ENCODE measurements around the gene BRMS1. TPM values are rescaled to one million over a fixed set of nuclear protein-coding genes. Genes with fewer than 3 reads are reported as not detected.
A peak's percentile ranks its signal among the peaks of the same experiment; 100 is the strongest.
"Not testable (repeated sequence)": the region's sequence is repeated elsewhere in the genome, so short reads cannot be mapped to it uniquely, and the experiment has no call there.

Gene BRMS1
- total RNA-seq, 2 donors from 2014 or later = 19.2 to 33.3 TPM

DNA sequence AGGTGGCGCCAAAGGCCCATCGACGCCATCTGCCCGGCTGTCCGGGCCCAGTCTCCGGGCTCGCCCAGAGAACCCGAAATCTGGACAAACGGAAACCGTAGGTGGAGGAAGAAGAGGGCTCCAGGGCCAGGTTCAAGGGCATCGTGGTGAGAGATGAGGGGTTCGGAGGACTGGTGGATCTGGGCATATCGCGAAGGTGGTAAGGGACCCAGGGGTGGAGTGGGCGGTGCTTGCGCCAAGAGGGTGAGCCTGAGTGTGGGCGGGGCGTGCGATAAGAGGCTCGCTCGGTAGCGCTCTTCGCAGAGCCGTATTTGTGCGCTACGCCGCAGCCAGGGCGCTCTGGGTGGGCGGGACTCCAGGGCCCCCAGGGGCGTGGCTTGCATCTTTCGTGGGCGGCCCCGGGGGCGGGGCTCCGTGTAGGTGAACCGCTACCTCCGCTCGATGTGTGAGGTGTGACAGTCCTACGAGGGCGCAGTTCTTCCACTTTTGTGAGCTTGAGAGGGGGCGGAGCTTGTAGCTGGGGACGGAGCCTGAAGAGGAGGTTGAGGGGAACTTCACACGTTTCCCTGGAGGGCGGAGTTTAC lies 32.8 kb downstream of the BRMS1 start:
- no peaks in the 10 kb centered on the region for H3K36me3 ChIP-seq
- H3K27me3 ChIP-seq = no peaks in the 10 kb centered on the region
- DNase-seq (ENCODE audit: low spot score) = peak; percentile 92
- H3K9me3 ChIP-seq = no peaks in the 10 kb centered on the region
- H3K4me1 ChIP-seq = peaks cover 0 to 42% of the 10 kb centered on the region in 2 donors
- H3K4me3 ChIP-seq = peak overlapping the region; percentile 40 to 58
- peak overlapping the region; percentile 90 to 94 for H3K27ac ChIP-seq
- TF ChIP-seq, protein P1, sequence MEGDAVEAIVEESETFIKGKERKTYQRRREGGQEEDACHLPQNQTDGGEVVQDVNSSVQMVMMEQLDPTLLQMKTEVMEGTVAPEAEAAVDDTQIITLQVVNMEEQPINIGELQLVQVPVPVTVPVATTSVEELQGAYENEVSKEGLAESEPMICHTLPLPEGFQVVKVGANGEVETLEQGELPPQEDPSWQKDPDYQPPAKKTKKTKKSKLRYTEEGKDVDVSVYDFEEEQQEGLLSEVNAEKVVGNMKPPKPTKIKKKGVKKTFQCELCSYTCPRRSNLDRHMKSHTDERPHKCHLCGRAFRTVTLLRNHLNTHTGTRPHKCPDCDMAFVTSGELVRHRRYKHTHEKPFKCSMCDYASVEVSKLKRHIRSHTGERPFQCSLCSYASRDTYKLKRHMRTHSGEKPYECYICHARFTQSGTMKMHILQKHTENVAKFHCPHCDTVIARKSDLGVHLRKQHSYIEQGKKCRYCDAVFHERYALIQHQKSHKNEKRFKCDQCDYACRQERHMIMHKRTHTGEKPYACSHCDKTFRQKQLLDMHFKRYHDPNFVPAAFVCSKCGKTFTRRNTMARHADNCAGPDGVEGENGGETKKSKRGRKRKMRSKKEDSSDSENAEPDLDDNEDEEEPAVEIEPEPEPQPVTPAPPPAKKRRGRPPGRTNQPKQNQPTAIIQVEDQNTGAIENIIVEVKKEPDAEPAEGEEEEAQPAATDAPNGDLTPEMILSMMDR (IDR thresholded peaks at IDR 0.05) = peak; percentile 84 to 98

DNA sequence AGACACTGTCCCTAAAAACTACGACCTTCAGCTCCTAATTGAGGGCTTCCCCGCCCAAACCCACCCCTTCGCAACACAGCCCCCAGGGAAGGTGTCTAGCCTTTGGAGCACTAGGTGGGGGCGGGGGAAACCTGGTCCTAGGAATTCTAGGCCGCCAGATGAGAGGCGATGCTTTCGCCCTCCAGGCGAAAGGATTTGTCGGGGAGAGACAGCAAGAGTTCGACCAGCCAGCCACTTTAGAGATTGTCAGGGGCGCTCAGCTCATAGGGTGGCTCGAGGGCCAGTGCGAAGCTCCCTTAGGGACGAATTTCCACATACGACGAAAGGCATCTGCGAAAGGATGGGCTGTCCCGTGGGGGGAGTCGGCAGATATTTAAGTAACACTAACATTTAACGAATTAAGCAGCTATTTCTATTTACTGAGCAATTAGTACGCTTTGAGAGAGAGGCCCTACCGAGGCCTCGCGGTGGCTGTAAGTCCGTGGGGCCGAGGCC lies 33.4 kb downstream of the BRMS1 start:
- TF ChIP-seq, protein P1 (IDR thresholded peaks at IDR 0.05) = no peak
- H3K27ac ChIP-seq = peak overlapping the region; percentile 90 to 94
- H3K4me3 ChIP-seq = peak overlapping the region; percentile 40 to 58
- no peaks in the 10 kb centered on the region for H3K27me3 ChIP-seq
- peaks cover 0 to 36% of the 10 kb centered on the region in 2 donors for H3K4me1 ChIP-seq
- no peak for DNase-seq (ENCODE audit: low spot score)
- no peaks in the 10 kb centered on the region for H3K36me3 ChIP-seq
- no peaks in the 10 kb centered on the region for H3K9me3 ChIP-seq

DNA sequence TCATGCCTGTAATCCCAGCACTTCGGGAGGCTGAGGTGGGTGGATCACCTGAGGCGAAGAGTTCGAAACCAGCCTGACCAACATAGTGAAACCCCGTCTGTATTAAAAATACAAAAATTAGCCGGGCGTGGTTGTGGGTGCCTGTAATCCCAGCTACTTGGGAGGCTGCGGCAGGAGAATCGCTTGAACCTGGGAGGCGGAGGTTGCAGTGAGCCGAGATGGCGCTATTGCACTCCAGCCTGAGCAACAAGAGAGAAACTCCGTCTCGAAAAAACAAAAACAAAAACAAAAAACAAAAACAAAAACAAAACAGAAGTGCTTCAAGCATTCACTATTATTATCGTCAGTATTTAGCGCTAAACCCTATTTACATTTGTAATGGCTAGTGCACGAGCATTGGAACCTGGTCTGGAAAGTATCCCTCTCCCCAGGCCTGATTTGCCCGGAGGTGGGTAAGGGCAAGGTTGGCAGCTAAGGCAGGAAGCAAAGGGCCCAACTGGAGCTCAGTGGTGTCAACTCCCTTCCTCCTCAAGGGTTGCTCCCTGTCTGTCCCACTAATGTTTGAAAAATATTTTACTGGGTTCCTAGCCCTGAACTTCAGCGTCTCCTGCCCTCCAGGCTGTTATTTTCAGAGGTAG lies 34.0 kb downstream of the BRMS1 start:
- not testable (repeated sequence) for H3K27ac ChIP-seq; DNase-seq (ENCODE audit: low spot score); H3K27me3 ChIP-seq

DNA sequence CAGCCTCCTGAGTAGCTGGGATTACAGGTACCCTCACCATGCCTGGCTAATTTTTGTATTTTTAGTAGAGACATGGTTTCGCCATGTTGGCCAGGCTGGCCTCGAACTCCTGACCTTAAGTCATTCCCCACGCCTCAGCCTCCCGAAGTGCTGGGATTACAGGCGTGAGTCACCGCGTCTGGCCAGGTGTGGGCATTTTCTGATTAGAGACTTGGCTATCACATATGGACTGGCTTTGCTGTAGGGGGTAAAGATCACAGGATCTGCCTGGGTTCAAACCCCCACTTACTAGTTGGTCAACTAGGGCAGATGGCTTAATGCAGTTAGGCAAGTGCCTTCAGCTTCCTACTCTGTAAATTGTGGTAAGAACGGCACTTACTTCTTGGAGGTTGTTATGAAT lies 34.6 kb downstream of the BRMS1 start:
- H3K4me3 ChIP-seq = no peak overlapping the region
- no peak for DNase-seq (ENCODE audit: low spot score)

More for the DNA sequence above, 34.0 kb downstream of the BRMS1 start:
- H3K9me3 ChIP-seq, H3K4me3 ChIP-seq, H3K36me3 ChIP-seq: not testable (repeated sequence)
- H3K4me1 ChIP-seq = peaks cover 0 to 30% of the 10 kb centered on the region in 2 donors

DNA sequence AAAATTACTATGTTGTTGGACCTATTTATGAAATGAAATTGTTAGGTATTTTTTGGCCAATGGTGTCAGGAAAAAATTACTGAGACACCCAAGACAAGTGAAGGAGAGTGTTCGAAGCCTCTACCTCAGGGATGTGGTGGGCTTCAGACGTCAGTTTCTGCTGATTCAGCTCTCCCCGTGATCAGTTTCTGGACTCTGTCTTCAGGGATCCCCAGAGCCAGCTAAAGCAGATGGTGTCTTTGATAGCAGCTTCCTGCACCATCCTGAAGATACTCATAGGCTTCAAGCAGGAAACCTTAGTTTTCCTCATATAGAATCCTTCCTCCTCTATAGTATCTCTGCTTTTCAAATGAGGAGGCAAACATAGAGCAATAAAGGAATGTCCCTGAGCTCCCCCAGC lies 35.4 kb downstream of the BRMS1 start:
- no peaks in the 10 kb centered on the region for H3K27me3 ChIP-seq
- H3K4me1 ChIP-seq = peaks cover 0 to 17% of the 10 kb centered on the region in 2 donors
- H3K9me3 ChIP-seq = no peaks in the 10 kb centered on the region
- DNase-seq (ENCODE audit: low spot score) = no peak
- no peak overlapping the region for H3K27ac ChIP-seq
- H3K4me3 ChIP-seq = no peak overlapping the region
- TF ChIP-seq, protein P1 (IDR thresholded peaks at IDR 0.05) = no peak
- no peaks in the 10 kb centered on the region for H3K36me3 ChIP-seq

More for the DNA sequence above, 34.6 kb downstream of the BRMS1 start:
- no peaks in the 10 kb centered on the region for H3K27me3 ChIP-seq
- peaks cover 0 to 26% of the 10 kb centered on the region in 2 donors for H3K4me1 ChIP-seq
- no peaks in the 10 kb centered on the region for H3K36me3 ChIP-seq
- TF ChIP-seq, protein P1 (IDR thresholded peaks at IDR 0.05) = no peak
- no peaks in the 10 kb centered on the region for H3K9me3 ChIP-seq
- H3K27ac ChIP-seq = no peak overlapping the region

DNA sequence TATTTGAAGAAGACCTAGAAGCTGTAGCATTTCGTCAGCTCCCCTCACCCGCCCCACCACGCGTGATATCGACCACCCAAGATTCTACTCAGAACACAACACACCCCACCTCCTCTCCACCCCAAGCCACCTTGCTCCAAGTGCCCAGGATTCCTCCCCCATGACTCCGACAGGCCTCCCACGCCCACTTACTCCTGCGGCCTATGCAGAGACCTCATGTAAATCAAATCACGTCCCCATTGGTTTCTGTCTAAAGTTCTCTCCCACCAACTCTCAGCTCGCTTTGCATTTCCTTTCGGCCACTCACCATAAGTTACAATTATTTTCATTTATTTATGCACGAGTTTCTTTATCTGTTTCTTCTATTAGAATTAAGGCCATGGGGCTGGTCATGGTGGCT lies 42.2 kb downstream of the BRMS1 start:
- TF ChIP-seq, protein P1 (IDR thresholded peaks at IDR 0.05) = no peak
- no peaks in the 10 kb centered on the region for H3K9me3 ChIP-seq
- no peak for DNase-seq (ENCODE audit: low spot score)

More for the DNA sequence above, 42.2 kb downstream of the BRMS1 start:
- no peaks in the 10 kb centered on the region for H3K27me3 ChIP-seq
- no peak overlapping the region for H3K4me3 ChIP-seq
- H3K27ac ChIP-seq = no peak overlapping the region
- no peaks in the 10 kb centered on the region for H3K36me3 ChIP-seq
- no peaks in the 10 kb centered on the region for H3K4me1 ChIP-seq
